GM12873 (cell line): ENCODE measurements around the gene TBX3.

Experiments used
- CTCF ChIP-seq: IDR thresholded peaks from 2 replicates; pipeline ENCODE4 v1.5.1; 2012; ENCODE audit warnings: low read depth, mild to moderate bottlenecking, moderate library complexity, low read length, control low read depth; ENCODE audit not compliant: insufficient read depth; ENCODE audit errors: missing control alignments

TBX3 gene

GRCh38 chr12:114701104-114701414, 17.1 kb upstream of the TBX3 start:
- TF ChIP-seq CTCF, result no peak

- TF ChIP-seq CTCF, result no peak
Observed at GRCh38 chr12:114700392-114701103, 16.6 kb upstream of the TBX3 start.

GRCh38 chr12:114698566-114699163, 14.7 kb upstream of the TBX3 start:
- no peak for TF ChIP-seq CTCF

GRCh38 chr12:114697741-114698565, 14.0 kb upstream of the TBX3 start:
- no peak for TF ChIP-seq CTCF

- TF ChIP-seq CTCF, result no peak
Observed at GRCh38 chr12:114697243-114697716, 13.3 kb upstream of the TBX3 start.

- no peak for TF ChIP-seq CTCF
Observed at GRCh38 chr12:114696443-114697242, 12.7 kb upstream of the TBX3 start.

GRCh38 chr12:114695305-114695592, 11.3 kb upstream of the TBX3 start:
- TF ChIP-seq CTCF, result no peak
